Measurements from ENCODE around the gene RALGAPB. TPM values are rescaled to one million over a fixed set of nuclear protein-coding genes. Genes with fewer than 3 reads are reported as not detected.
"Not testable (repeated sequence)": the region's sequence is repeated elsewhere in the genome, so short reads cannot be mapped to it uniquely, and the experiment has no call there.

Gene RALGAPB
- 25.2 TPM for polyA plus RNA-seq (2013, experiment 1 of 2; ENCODE audit: insufficient read length)
- polyA plus RNA-seq (2013, experiment 2 of 2; ENCODE audit: insufficient read length), result 26.5 TPM

GRCh38 chr20:38472513-38473366 is at the start of gene RALGAPB:
RALGAPB (plus strand) TSS chr20:38472843; CDS start chr20:38488433, 15,590 bp downstream.
- DNase-seq, result peak; percentile 98

GRCh38 chr20:38423541-38423940 is 49.1 kb upstream of the RALGAPB start:
- DNase-seq, result no peak

- no peak for DNase-seq
Observed at GRCh38 chr20:38424401-38424800, 48.2 kb upstream of the RALGAPB start.

- DNase-seq, result peak; percentile 91
Observed at GRCh38 chr20:38426006-38426897, 46.4 kb upstream of the RALGAPB start.

- DNase-seq, result no peak
Observed at GRCh38 chr20:38427655-38428023, 45.0 kb upstream of the RALGAPB start.

GRCh38 chr20:38428800-38429199 is 43.8 kb upstream of the RALGAPB start:
- no peak for DNase-seq

- no peak for DNase-seq
Observed at GRCh38 chr20:38429301-38429700, 43.3 kb upstream of the RALGAPB start.

GRCh38 chr20:38430679-38431325 is 41.8 kb upstream of the RALGAPB start:
- DNase-seq, result no peak

- no peak for DNase-seq
Observed at GRCh38 chr20:38432292-38432691, 40.4 kb upstream of the RALGAPB start.

- not testable (repeated sequence) for DNase-seq
Observed at GRCh38 chr20:38432870-38433269, 39.8 kb upstream of the RALGAPB start.

- DNase-seq, result no peak
Observed at GRCh38 chr20:38433304-38433972, 39.2 kb upstream of the RALGAPB start.

GRCh38 chr20:38434301-38434741 is 38.3 kb upstream of the RALGAPB start:
- DNase-seq, result no peak

- peak; percentile 95 for DNase-seq
Observed at GRCh38 chr20:38434770-38435554, 37.7 kb upstream of the RALGAPB start, which contains the start of gene SNHG17. SNHG17 (minus strand) TSS chr20:38435328.

- peak; percentile 89 for DNase-seq
Observed at GRCh38 chr20:38435555-38435939, 37.1 kb upstream of the RALGAPB start.

GRCh38 chr20:38437796-38438195 is 34.8 kb upstream of the RALGAPB start:
- no peak for DNase-seq

GRCh38 chr20:38441110-38441509 is 31.5 kb upstream of the RALGAPB start:
- DNase-seq, result not testable (repeated sequence)

GRCh38 chr20:38441916-38442315 is 30.7 kb upstream of the RALGAPB start:
- DNase-seq, result no peak

- no peak for DNase-seq
Observed at GRCh38 chr20:38445381-38445796, 27.3 kb upstream of the RALGAPB start.

GRCh38 chr20:38445901-38446425 is 26.7 kb upstream of the RALGAPB start:
- no peak for DNase-seq

GRCh38 chr20:38446441-38447209 is 26.0 kb upstream of the RALGAPB start:
- peak; percentile 95 for DNase-seq
